ENCODE measurements around the gene SNX2. TPM values are rescaled to one million over a fixed set of nuclear protein-coding genes. Genes with fewer than 3 reads are reported as not detected.
"Not testable (repeated sequence)": the region's sequence is repeated elsewhere in the genome, so short reads cannot be mapped to it uniquely, and the experiment has no call there.

The SNX2 gene
- total RNA-seq, 1 donor = 124 TPM

DNA sequence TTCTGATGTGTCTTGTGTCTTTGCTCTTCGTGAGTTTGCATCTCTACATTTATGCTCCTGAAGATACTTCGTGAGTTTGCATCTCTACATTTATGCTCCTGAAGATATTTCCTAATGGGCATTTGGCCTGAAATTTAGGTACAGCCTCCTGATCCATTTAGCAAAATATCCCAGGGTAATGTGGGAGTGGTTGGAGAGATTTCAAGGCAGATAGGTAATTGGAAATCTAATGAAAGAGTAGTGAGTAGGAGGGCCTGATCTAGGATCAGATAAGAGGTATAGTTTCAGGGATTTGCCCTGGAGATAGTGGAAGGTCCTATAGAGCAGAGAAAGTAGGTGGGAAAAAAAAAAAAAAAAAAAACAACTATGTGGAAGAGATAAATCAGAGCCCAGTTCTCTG, 14.6 kb upstream of the SNX2 start:
- H3K4me1 ChIP-seq (ENCODE audit: insufficient read depth, low read length) = peaks cover 9% of the 10 kb centered on the region
- H3K4me3 ChIP-seq (ENCODE audit: insufficient read depth, low read length) = no peak overlapping the region
- H3K9me3 ChIP-seq (ENCODE audit: low read depth, low read length) = no peaks in the 10 kb centered on the region
- no peak overlapping the region for H3K4me2 ChIP-seq (ENCODE audit: insufficient read depth, low read length)
- H3K27ac ChIP-seq (ENCODE audit: low read depth, low read length) = no peak overlapping the region
- TF ChIP-seq, protein P1, sequence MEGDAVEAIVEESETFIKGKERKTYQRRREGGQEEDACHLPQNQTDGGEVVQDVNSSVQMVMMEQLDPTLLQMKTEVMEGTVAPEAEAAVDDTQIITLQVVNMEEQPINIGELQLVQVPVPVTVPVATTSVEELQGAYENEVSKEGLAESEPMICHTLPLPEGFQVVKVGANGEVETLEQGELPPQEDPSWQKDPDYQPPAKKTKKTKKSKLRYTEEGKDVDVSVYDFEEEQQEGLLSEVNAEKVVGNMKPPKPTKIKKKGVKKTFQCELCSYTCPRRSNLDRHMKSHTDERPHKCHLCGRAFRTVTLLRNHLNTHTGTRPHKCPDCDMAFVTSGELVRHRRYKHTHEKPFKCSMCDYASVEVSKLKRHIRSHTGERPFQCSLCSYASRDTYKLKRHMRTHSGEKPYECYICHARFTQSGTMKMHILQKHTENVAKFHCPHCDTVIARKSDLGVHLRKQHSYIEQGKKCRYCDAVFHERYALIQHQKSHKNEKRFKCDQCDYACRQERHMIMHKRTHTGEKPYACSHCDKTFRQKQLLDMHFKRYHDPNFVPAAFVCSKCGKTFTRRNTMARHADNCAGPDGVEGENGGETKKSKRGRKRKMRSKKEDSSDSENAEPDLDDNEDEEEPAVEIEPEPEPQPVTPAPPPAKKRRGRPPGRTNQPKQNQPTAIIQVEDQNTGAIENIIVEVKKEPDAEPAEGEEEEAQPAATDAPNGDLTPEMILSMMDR (IDR thresholded peaks at IDR 0.05; ENCODE audit: extremely low read depth, low read depth, low read length) = no peak
- DNase-seq (ENCODE audit: insufficient read length, low spot score, missing footprints) = no peak
- H3K36me3 ChIP-seq (ENCODE audit: insufficient read depth, low read length) = no peaks in the 10 kb centered on the region
- H3K79me2 ChIP-seq (ENCODE audit: insufficient read depth, low read length) = no peaks in the 10 kb centered on the region
- H3K27me3 ChIP-seq (ENCODE audit: insufficient read depth, low read length) = no peaks in the 10 kb centered on the region
- H2AFZ ChIP-seq (ENCODE audit: low read length) = no peak overlapping the region
- no peaks in the 10 kb centered on the region for H4K20me1 ChIP-seq (ENCODE audit: insufficient read depth, low read length)

DNA sequence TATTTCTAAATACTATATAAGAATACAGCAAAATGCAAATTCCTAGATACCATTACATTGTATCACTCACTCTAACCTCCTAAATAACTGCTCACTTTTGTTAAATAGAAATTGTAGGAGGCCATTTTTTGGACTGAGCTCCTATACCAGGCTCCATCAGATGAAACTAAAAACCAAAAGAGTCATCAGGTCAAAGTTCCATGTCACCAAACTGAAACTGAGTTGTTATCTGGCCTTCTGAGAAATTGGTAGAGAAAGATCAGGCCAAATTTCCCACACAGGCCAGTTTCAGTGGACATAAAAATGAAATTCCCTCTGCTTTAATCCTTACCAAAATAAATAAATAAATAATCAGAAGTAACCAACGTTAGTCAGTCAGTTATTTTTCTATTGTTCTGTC, 13.8 kb upstream of the SNX2 start:
- H3K4me1 ChIP-seq (ENCODE audit: insufficient read depth, low read length) = peaks cover 5% of the 10 kb centered on the region
- H3K27me3 ChIP-seq (ENCODE audit: insufficient read depth, low read length) = no peaks in the 10 kb centered on the region
- H3K4me3 ChIP-seq (ENCODE audit: insufficient read depth, low read length) = no peak overlapping the region
- no peaks in the 10 kb centered on the region for H3K36me3 ChIP-seq (ENCODE audit: insufficient read depth, low read length)
- TF ChIP-seq, protein P1 (IDR thresholded peaks at IDR 0.05; ENCODE audit: extremely low read depth, low read depth, low read length) = no peak
- no peaks in the 10 kb centered on the region for H3K9me3 ChIP-seq (ENCODE audit: low read depth, low read length)
- DNase-seq (ENCODE audit: insufficient read length, low spot score, missing footprints) = no peak
- peak overlapping the region; percentile 5 for H2AFZ ChIP-seq (ENCODE audit: low read length)
- H3K27ac ChIP-seq (ENCODE audit: low read depth, low read length) = no peak overlapping the region
- H3K79me2 ChIP-seq (ENCODE audit: insufficient read depth, low read length) = no peaks in the 10 kb centered on the region
- H3K4me2 ChIP-seq (ENCODE audit: insufficient read depth, low read length) = no peak overlapping the region
- H4K20me1 ChIP-seq (ENCODE audit: insufficient read depth, low read length) = no peaks in the 10 kb centered on the region

DNA sequence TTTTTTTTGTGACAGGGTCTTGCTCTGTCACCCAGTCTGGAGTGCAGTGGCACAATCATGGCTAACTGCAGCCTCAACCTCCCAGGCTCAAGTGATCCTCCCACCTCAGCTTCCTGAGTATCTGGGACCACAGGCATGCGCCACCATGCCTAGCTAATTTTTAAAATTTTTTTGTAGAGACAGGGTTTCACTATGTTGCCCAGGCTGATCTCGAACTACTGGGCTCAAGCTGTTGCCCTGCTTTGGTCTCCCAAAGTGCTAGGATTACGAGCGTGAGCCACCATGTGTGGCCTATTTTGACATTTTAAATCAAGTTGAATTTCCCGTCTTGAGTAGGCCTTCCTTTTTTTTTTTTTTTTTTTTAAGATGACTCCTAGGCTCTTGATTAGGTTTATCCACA, 13.0 kb upstream of the SNX2 start:
- not testable (repeated sequence) for H2AFZ ChIP-seq (ENCODE audit: low read length); H3K27ac ChIP-seq (ENCODE audit: low read depth, low read length); H3K27me3 ChIP-seq (ENCODE audit: insufficient read depth, low read length); H3K4me1 ChIP-seq (ENCODE audit: insufficient read depth, low read length); H3K4me3 ChIP-seq (ENCODE audit: insufficient read depth, low read length); H3K4me2 ChIP-seq (ENCODE audit: insufficient read depth, low read length); H4K20me1 ChIP-seq (ENCODE audit: insufficient read depth, low read length); DNase-seq (ENCODE audit: insufficient read length, low spot score, missing footprints); H3K79me2 ChIP-seq (ENCODE audit: insufficient read depth, low read length); H3K9me3 ChIP-seq (ENCODE audit: low read depth, low read length); H3K36me3 ChIP-seq (ENCODE audit: insufficient read depth, low read length)

DNA sequence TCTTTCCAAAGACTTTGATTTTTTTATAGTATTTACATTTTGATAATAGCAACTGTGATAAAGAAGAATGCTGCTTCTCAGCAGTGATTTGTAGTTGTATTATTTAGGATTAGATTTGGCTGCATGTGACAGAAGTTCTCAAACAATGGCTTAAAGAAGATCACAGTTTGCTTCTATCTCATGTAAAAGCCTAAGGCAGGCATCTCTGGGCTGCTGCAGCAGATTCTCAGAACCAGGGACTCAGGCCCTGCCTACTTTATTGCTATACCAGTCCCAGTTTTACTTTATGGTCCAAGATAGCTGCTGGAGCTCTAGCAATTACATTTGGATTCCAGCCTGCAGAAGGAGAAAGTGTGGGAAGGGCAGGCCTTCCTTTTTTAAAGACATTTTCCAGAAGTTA, 8.8 kb upstream of the SNX2 start:
- Histone ChIP-seq H2AFZ (ENCODE audit: low read length) (no peak overlapping the region), H4K20me1 (ENCODE audit: insufficient read depth, low read length) (no peaks in the 10 kb centered on the region), H3K27ac (ENCODE audit: low read depth, low read length) (no peak overlapping the region), H3K79me2 (ENCODE audit: insufficient read depth, low read length) (no peaks in the 10 kb centered on the region), H3K36me3 (ENCODE audit: insufficient read depth, low read length) (no peaks in the 10 kb centered on the region), H3K4me2 (ENCODE audit: insufficient read depth, low read length) (no peak overlapping the region), H3K9me3 (ENCODE audit: low read depth, low read length) (no peaks in the 10 kb centered on the region), H3K4me1 (ENCODE audit: insufficient read depth, low read length) (no peaks in the 10 kb centered on the region), H3K27me3 (ENCODE audit: insufficient read depth, low read length) (peaks cover 4% of the 10 kb centered on the region), H3K4me3 (ENCODE audit: insufficient read depth, low read length) (no peak overlapping the region)
- no peak for DNase-seq (ENCODE audit: insufficient read length, low spot score, missing footprints)
- TF ChIP-seq, protein P1 (IDR thresholded peaks at IDR 0.05; ENCODE audit: extremely low read depth, low read depth, low read length) = no peak

Measured in osteoblast (primary cell).